Fibroblast of gingiva (primary cell): Measurements from ENCODE around the gene IFT122.
"Not testable (repeated sequence)": the region's sequence is repeated elsewhere in the genome, so short reads cannot be mapped to it uniquely, and the experiment has no call there.

ENCODE experiments used
- DNase-seq: peaks from one replicate; pipeline ENCODE4 v3.0.0-alpha.2; 2011; ENCODE audit warnings: low read depth

The IFT122 gene

DNA sequence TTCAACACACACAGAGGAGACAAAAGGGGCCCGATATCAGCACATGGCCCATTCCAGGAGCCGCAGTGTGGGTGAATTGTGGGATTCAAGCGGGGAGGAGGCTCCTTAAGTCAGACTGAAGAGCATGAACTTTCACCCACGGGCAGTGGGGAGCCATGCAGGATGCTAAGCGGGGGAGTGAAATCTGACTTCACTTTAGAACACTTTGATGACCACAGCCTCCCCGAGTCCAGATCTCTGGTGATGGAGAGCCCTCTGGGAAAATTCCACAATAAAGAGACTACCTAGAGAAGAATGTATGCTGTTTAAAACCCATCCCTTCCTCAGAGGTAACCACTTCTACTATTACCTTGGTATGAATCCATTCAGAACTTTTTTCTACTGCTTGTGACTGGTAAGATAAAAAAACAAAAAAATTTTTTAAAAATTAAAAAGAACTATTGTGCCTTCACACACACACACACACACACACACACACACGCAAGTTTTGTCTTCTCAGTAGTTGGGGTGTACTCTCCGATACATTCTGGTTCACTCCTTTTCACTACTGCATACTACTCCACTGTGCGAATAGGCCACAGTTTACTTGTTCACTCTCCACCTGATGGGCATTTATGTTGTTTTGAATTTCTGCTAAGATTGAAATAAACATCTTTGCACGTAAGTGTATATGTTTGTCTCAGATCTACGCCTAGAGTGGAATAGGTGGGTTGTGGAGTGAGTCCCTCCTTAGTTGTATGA is 100.9 kb downstream of the IFT122 start:
- DNase-seq, result no peak

DNA sequence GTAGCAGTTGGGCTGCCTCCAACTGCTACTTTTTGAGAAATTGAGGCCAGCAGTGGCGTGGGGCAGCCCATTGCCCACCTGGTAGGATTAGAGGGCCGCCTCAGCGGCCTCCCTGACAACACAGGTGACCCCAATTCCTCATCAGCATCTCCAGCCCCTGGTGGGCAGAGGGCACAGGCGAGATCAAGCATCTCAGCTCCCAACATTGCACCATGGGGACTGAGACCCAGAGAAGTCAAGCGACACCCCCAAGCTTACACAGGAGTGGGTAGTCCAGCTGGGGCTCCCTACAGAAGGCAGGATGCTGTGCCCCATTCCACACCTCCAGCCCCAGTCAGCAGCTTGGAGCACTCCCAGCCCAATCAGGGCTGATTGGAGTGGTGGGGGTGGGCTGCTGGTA is 102.7 kb downstream of the IFT122 start:
- DNase-seq, result no peak

DNA sequence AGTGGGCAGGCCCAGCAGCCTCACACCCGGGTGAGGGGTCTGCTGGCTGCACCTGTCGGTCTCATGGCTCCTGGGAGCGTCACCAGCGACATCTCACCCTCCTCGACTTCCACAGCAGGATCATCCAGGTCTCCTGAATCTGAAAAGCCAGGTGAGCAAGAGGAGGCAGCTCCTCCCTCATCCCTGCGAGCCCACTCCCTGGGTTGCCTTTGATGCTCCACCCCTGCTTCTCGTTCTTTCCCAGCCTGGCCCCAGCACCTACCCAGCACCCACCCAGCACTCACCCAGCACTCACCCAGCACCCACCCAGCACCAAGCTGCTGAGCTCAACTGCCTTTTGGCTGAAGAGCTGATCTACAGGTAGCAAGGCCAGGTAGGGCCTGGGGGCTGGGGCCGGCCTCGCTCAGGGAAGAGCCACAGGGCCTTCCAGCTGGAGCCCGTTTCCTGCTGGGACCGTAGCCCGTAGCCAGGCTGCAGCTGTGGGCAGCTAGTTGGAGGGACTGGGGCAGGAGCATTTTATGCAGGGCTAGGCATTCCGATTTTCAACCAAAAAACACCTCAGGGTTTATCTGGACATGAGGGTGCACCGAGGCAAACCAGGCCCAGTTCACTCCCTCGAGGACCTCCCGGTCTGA is 103.2 kb downstream of the IFT122 start, which contains the start of gene H1-8:
Gene H1-8 (plus strand): TSS at position 20 of the 635 bp plus-strand sequence. CDS start 44 bp downstream, at position 64.
- DNase-seq, result no peak

DNA sequence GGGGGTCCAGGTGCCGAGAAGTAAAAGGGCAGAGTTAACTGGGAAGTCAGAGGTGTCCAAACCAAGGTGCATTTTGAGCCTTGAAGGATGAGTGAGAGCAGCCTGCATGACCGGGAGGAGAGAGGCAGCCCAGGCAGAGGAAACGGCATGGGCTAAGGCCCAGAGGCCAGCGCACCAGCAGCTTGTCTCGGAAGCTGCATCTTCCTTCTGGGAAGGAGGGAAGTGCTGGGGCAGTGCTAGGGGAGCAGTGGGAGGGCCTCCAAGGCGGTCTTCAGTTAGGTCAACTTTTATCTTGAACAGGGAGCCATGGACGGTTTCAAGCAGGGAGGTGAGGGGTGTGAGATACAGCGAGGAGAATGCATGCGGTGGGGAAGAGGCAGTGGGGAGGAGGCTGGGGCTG is 104.0 kb downstream of the IFT122 start:
- DNase-seq, result no peak

- not testable (repeated sequence) for DNase-seq
Measured at GRCh38 chr3:129545951-129546350, 105.9 kb downstream of the IFT122 start.

- no peak for DNase-seq
Measured at GRCh38 chr3:129547241-129547640, 107.2 kb downstream of the IFT122 start.

GRCh38 chr3:129548104-129548965 is 108.3 kb downstream of the IFT122 start:
- no peak for DNase-seq

GRCh38 chr3:129549006-129549800 is 109.2 kb downstream of the IFT122 start:
- DNase-seq, result no peak

DNA sequence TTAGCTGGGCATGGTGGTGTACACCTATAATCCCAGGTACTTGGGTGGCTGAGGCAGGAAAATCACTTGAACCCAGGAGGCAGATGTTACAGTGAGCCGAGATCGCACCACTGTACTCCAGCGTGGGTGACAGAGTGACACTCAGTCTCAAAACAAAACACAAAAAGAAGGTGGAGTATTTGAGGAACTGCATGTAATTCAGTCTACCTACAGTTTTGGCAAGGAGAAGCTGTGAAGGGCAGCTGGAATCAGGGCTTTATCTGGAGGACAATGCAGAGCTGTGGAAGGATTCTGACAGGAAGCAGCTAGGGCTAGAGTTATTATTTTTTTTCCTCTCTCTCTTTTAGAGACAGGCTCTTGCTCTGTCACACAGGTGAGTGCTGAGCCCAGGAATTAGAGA is 109.8 kb downstream of the IFT122 start:
- no peak for DNase-seq

DNA sequence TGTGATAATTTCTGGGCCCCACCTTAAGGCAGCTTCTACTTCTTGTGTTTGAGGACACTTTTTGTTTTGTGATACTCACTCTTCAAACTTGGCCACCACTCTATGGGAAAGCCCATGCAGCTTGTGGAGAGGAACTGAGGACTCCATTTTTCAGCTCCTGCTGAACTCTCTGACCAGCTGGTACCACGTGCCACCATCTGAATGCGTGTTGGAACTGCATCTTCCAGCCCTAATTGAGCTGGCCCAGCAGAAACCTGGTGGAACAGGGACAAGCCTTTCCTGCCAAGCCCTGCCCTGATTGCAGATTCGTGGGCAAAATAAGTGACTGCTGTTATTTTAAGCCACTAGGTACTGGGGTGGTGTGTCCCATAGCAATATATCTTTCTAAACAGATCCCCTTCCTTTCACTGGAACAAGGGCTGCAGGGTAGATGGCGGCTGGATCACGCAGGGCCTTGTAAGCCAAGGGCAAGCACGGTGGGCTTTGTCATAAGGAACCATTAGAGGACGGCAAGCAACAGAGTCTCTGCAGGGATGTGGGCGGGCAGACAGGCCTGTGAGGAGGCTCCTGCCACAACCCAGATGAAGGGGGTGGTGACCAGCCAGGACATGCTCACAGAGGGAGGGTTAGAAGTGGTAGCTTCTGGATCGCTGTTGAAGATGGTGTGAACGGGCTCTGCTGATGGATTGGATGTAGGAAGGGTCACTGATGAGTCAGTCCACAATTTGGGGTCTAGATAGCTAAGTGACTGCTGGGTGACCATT is 112.4 kb downstream of the IFT122 start:
- DNase-seq, result peak; percentile 35

- DNase-seq, result no peak
Measured at GRCh38 chr3:129553171-129553570, 113.1 kb downstream of the IFT122 start.

DNA sequence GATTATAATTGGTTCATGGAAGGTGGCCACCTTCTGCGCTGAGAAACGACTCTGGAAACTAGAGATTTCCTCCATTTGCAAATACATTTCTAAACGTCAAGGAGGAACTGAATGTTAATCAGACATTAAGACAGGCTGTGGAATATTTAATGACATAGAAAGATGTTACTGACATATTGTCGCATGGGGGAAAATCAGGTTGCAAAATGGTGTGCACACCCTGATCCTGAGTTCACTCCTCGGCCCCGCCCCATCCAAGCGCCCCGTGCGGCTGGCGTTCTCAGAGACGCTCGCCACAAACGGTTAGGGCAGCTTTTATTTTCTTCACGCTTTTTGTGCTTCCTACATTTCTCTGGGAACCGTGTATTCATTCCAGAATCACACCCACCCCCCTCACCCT is 113.7 kb downstream of the IFT122 start:
- no peak for DNase-seq

- peak; percentile 31 for DNase-seq
Measured at GRCh38 chr3:129554356-129555152, 114.5 kb downstream of the IFT122 start.

DNA sequence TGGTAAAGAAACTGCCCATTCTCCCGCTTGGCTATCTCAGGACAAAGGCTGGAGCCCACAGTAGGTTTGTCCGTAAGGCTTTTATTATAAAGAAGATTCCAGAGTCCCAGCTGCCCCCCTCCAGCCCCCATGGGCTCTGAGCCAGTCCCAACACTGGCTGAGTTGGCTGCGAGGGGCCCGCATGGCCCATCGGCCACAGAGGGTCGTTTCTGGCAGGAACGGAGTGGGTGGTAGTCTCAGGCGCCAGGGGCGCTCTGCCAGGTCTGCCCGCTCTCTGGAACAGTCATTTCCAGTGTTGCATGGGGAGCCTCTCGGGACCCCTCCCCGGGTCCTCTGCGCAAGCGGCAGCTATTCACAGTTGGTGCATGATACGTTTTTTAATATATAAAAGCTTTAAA is 115.1 kb downstream of the IFT122 start:
- DNase-seq, result no peak

GRCh38 chr3:129555616-129556357 is 115.8 kb downstream of the IFT122 start:
- no peak for DNase-seq

- DNase-seq, result no peak
Measured at GRCh38 chr3:129556358-129556695, 116.3 kb downstream of the IFT122 start.

DNA sequence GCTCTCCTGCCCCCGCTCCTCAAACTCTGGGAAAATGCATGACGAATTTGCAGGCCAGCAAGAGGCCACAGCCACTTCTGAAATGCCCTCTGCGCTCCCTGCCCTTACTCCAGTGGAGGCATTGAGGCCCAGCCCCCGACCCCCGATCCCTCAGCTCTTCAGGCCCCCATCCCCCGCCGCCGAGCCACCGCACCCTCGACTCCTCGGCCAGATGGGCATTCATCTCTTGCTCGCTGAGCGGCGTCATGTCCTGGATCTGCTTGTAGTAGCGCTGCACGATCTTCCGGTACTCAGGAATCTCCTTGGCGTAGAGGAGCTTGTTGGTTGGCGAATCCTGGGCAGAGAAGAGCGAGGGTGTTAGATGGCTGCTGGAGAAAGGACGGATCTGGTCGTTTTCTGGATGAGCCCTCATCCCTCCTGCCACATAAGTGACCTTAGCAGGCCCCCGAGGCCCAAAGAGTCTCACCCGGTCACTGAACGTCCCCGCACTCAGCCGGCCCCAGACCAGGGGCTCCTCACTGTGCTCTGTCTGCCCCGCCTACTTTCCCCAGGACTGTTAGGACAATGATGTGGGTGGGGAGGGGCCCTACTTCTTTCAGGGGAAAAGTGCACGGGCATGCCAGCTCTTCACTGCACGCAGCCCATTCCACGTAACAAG is 117.0 kb downstream of the IFT122 start:
- DNase-seq, result no peak

DNA sequence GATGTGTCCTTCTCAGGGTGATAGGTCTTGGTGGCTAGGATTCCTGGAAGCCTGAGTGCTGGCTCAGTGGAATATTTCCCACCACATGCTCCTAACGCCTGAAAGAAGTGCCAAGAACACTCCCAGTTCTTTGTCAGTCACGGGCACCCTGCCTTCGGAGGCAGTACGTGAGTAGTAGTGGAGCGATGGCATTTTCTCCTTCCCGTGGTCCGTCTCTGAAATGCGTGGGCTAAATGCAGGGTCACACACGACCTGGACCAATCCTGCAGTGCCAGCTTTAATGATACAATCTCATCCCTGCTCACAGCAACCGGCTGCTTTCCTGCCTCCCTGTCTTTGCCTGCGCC is 117.5 kb downstream of the IFT122 start:
- peak; percentile 87 for DNase-seq

GRCh38 chr3:129558081-129558771 is 118.2 kb downstream of the IFT122 start:
- no peak for DNase-seq
